Calu3 (cell line): ENCODE data around the gene PIGQ. TPM values are rescaled to one million over a fixed set of nuclear protein-coding genes. Genes with fewer than 3 reads are reported as not detected.

ENCODE experiments used
- BruUV-seq: library from RNA; stranded (reverse); fragments of 400-500 nt; replicated peaks from 2 replicates; lab custom pipeline; 2021; lab: Mats Ljungman, UMichigan
- CTCF ChIA-PET: fragments of 300-600 bp; sonication (Branson Sonifier 250); formaldehyde crosslinking; loops from one replicate; lab custom pipeline; 2022; ENCODE audit warnings: antibody characterized with exemption; lab: Charles Lee
- DNase-seq: peaks from one replicate; pipeline ENCODE4 v3.0.0; 2022
- H3K27ac Mint-ChIP-seq: one replicate; pipeline ENCODE4 v1.8.0; 2022; ENCODE audit warnings: mixed read lengths; ENCODE audit not compliant: unreplicated experiment
- H3K27me3 Mint-ChIP-seq: one replicate; pipeline ENCODE4 v1.8.0; 2022; ENCODE audit warnings: mixed read lengths; ENCODE audit not compliant: unreplicated experiment
- H3K36me3 Mint-ChIP-seq: one replicate; pipeline ENCODE4 v1.8.0; 2022; ENCODE audit warnings: mild to moderate bottlenecking, moderate library complexity, mixed read lengths; ENCODE audit not compliant: insufficient read depth, unreplicated experiment
- H3K4me1 Mint-ChIP-seq: one replicate; pipeline ENCODE4 v1.8.0; 2022; ENCODE audit warnings: mild to moderate bottlenecking, low read depth, mixed read lengths; ENCODE audit not compliant: unreplicated experiment
- H3K4me3 Mint-ChIP-seq: one replicate; pipeline ENCODE4 v1.8.0; 2022; ENCODE audit warnings: mild to moderate bottlenecking, low read depth, moderate library complexity, mixed read lengths; ENCODE audit not compliant: unreplicated experiment
- H3K9me3 Mint-ChIP-seq: one replicate; pipeline ENCODE4 v1.8.0; 2022; ENCODE audit warnings: low read depth, mixed read lengths; ENCODE audit not compliant: unreplicated experiment
- intact Hi-C: fragments of 100-400 bp; cut with micrococcal nuclease; formaldehyde crosslinking; loops from one replicate; pipeline ENCODE4 v1.10.0; 2022; ENCODE audit not compliant: unreplicated experiment
- total RNA-seq: library from RNA; stranded (reverse); gene quantifications from 2 replicates; pipeline ENCODE4 v1.2.3, GENCODE V29; 2022
- TF ChIP-seq, protein P1 (sequence below): fragments of 200-600 bp; IDR thresholded peaks from one replicate; pipeline ENCODE4 v1.8.0; 2022; ENCODE audit warnings: antibody characterized with exemption; ENCODE audit not compliant: unreplicated experiment

The PIGQ gene
- total RNA-seq, 1 experiment from 2014 or later = 101 TPM

DNA sequence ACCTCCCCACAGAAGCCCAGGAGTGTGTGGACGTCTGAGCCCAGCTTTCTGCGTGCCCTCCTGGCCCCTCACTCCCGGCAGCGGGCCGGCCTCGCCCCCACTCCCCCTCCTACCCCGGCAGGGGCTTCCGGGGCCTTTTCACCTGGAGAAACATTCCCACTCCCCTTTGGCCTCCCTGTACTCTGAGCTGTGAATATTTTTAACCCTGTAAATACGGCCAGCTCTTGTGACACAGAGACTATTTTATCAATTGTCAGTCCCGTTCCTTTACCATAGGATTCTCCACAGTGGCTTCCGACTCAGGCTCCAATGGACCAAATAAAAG, 15.5 kb upstream of the PIGQ start:
- Mint-ChIP-seq H3K27ac (no peak overlapping the region), H3K4me3 (no peak overlapping the region), H3K9me3 (no peaks in the 10 kb centered on the region), H3K27me3 (peaks cover 28% of the 10 kb centered on the region), H3K36me3 (peaks cover 24% of the 10 kb centered on the region), H3K4me1 (no peaks in the 10 kb centered on the region)
- CTCF ChIA-PET = no interaction called here
- DNase-seq = no peak
- TF ChIP-seq, protein P1, sequence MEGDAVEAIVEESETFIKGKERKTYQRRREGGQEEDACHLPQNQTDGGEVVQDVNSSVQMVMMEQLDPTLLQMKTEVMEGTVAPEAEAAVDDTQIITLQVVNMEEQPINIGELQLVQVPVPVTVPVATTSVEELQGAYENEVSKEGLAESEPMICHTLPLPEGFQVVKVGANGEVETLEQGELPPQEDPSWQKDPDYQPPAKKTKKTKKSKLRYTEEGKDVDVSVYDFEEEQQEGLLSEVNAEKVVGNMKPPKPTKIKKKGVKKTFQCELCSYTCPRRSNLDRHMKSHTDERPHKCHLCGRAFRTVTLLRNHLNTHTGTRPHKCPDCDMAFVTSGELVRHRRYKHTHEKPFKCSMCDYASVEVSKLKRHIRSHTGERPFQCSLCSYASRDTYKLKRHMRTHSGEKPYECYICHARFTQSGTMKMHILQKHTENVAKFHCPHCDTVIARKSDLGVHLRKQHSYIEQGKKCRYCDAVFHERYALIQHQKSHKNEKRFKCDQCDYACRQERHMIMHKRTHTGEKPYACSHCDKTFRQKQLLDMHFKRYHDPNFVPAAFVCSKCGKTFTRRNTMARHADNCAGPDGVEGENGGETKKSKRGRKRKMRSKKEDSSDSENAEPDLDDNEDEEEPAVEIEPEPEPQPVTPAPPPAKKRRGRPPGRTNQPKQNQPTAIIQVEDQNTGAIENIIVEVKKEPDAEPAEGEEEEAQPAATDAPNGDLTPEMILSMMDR = no peak
- intact Hi-C loops = no loop called here
- BruUV-seq = no TSS peak

DNA sequence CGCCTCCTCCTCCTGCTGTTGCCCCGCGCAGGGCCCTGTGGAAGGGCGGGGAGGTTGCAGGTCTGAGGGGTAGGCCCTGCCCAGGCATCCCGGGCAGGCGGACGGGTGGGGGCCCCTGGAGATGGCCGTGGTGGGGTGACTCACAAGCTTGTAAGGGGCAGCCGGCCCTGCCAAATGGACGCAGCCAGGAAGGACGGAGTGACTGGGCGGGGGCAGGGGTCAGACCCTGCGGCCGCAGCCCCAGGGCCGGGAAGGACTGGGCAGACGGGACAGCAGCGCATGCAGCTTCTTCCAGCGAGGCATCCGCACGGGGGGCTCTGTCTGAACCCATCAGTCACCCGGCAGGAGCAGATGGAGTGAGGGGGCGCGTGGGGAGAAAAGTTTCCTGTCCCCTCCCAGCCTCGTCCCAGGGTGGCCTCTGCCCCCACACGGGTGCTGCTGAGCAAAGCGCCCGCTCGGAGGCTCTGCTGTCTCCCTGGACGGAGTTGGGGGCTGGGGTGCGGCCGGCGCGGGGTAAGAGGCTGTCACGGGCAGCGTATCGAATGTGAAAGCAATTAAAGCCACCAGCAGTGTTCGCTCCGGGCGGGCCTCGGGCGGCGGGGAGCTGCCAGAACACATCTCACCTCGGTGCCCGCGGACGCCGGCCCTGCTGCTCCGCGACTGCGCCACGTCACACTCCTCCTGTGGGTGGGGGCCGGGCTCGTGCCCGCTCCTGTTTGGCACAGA, 15.0 kb upstream of the PIGQ start:
- TF ChIP-seq, protein P1 = no peak
- no peaks in the 10 kb centered on the region for H3K9me3 Mint-ChIP-seq
- CTCF ChIA-PET = no interaction called here
- H3K27me3 Mint-ChIP-seq = peaks cover 31% of the 10 kb centered on the region
- peaks cover 24% of the 10 kb centered on the region for H3K36me3 Mint-ChIP-seq
- BruUV-seq = no TSS peak
- H3K27ac Mint-ChIP-seq = no peak overlapping the region
- H3K4me3 Mint-ChIP-seq = no peak overlapping the region
- DNase-seq = no peak
- no peaks in the 10 kb centered on the region for H3K4me1 Mint-ChIP-seq
- intact Hi-C loops = no loop called here

DNA sequence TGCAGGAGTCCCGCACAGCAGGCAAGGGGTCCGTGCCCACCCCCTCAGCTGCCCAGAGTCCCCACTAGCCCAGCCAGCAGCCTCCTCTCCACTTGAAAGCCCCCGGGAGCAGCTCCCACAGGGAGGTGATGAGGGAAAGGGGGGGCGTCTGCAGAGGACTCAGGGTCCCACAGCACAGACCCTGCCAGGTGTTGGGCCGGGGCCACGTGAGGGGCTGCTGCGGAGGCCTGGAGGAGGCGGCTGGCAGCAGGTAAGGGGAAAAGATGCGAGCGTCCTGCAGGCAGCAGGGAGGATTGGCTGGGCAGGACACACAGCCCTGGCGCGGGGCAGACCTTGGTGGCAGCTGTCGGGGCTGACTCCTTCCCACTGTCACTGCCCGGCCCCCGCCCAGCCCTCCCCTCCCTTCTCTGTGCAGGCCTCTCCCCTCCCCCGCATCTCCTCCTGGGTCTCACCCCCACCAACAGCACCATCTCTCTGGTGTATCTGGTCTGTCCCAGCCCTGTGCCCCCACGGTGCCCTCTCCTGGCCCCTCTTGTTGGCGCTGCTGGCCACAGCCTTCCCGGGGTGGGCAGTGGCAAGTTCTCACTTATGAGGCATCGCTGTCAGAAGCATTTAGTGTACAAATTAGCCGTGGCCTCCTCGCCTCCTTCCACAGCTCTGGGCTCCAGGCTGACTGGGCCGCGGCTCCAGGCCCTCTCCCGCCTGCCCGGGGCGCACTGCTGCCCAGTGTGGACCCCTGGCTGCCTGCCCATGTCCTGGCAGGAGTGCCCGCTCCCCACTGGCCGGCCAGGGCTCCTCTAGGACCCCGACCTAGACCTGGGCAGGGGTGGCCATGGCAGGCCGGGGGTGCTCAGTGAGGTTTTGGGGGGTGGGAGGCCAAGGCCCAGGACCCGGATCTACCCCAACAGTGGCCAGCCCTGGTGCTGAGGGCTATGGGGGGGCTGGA, 14.0 kb upstream of the PIGQ start:
- intact Hi-C loops = no loop called here
- DNase-seq = no peak
- Mint-ChIP-seq H3K9me3 (no peaks in the 10 kb centered on the region), H3K36me3 (peaks cover 24% of the 10 kb centered on the region), H3K4me1 (no peaks in the 10 kb centered on the region), H3K27ac (no peak overlapping the region), H3K4me3 (no peak overlapping the region), H3K27me3 (peaks cover 31% of the 10 kb centered on the region)
- no TSS peak for BruUV-seq
- CTCF ChIA-PET = no interaction called here
- TF ChIP-seq, protein P1 = no peak

GRCh38 chr16:556474-557173, 13.1 kb upstream of the PIGQ start:
- CTCF ChIA-PET = no interaction called here
- H3K4me1 Mint-ChIP-seq = no peaks in the 10 kb centered on the region
- no peaks in the 10 kb centered on the region for H3K9me3 Mint-ChIP-seq
- no TSS peak for BruUV-seq
- H3K27me3 Mint-ChIP-seq = peaks cover 36% of the 10 kb centered on the region
- no peak overlapping the region for H3K4me3 Mint-ChIP-seq
- TF ChIP-seq, protein P1 = no peak
- no peak overlapping the region for H3K27ac Mint-ChIP-seq
- no peak for DNase-seq
- intact Hi-C loops = no loop called here
- H3K36me3 Mint-ChIP-seq = peaks cover 21% of the 10 kb centered on the region
